KMS-11 (cell line): ENCODE data around the gene KPTN.

Experiments
- H2AFZ ChIP-seq: fragments of 200-600 bp; sonication (generic); 2 replicates; pipeline ENCODE4 v1.6.1; 2016; ENCODE audit warnings: antibody characterized with exemption, mixed run types, low read depth
- H3K27ac ChIP-seq: fragments of 200-600 bp; sonication (generic); 2 replicates; pipeline ENCODE4 v1.6.1; 2016; ENCODE audit warnings: mild to moderate bottlenecking, mixed run types
- H3K27me3 ChIP-seq: fragments of 200-600 bp; sonication (generic); 2 replicates; pipeline ENCODE4 v1.6.1; 2017; ENCODE audit warnings: mild to moderate bottlenecking, low read depth, mixed run types, moderate library complexity; ENCODE audit not compliant: insufficient read depth
- H3K36me3 ChIP-seq: fragments of 200-600 bp; sonication (generic); 2 replicates; pipeline ENCODE4 v1.6.1; 2017; ENCODE audit warnings: mild to moderate bottlenecking, mixed run types; ENCODE audit not compliant: insufficient read depth
- H3K4me1 ChIP-seq: fragments of 200-600 bp; sonication (generic); 2 replicates; pipeline ENCODE4 v1.6.1; 2016; ENCODE audit warnings: mild to moderate bottlenecking, low read depth, mixed run types; ENCODE audit not compliant: poor library complexity, severe bottlenecking
- H3K4me2 ChIP-seq: fragments of 200-600 bp; sonication (generic); 2 replicates; pipeline ENCODE4 v1.7.0; 2016; ENCODE audit warnings: mild to moderate bottlenecking, mixed run types
- H3K4me3 ChIP-seq: fragments of 200-600 bp; sonication (generic); IDR thresholded peaks from 2 replicates; pipeline ENCODE4 v1.6.1; 2017; ENCODE audit warnings: low read depth, low read length, mixed read lengths; ENCODE audit not compliant: insufficient read depth
- H3K79me2 ChIP-seq: fragments of 200-600 bp; sonication (generic); 2 replicates; pipeline ENCODE4 v1.6.1; 2016; ENCODE audit warnings: low read depth, mixed run types; ENCODE audit not compliant: insufficient read depth
- H3K9ac ChIP-seq: fragments of 200-600 bp; sonication (generic); 2 replicates; pipeline ENCODE4 v1.6.1; 2016; ENCODE audit warnings: mild to moderate bottlenecking, mixed run types
- H4K20me1 ChIP-seq: fragments of 200-600 bp; sonication (generic); 2 replicates; pipeline ENCODE4 v1.6.1; 2016; ENCODE audit warnings: mild to moderate bottlenecking, mixed run types; ENCODE audit not compliant: insufficient read depth
- CTCF ChIP-seq: fragments of 200-600 bp; sonication (generic); conservative IDR thresholded peaks from 2 replicates; pipeline ENCODE4 v1.6.1; 2017; ENCODE audit warnings: low read depth, mild to moderate bottlenecking, antibody characterized with exemption, low read length, moderate library complexity, mixed read lengths

Gene KPTN

GRCh38 chr19:47438793-47439220 is 45.2 kb downstream of the KPTN start:
- no peak overlapping the region for H3K27ac ChIP-seq
- no peak overlapping the region for H3K4me3 ChIP-seq
- no peaks in the 10 kb centered on the region for H4K20me1 ChIP-seq
- no peaks in the 10 kb centered on the region for H3K36me3 ChIP-seq
- no peaks in the 10 kb centered on the region for H3K79me2 ChIP-seq
- H3K9ac ChIP-seq = no peak overlapping the region
- peaks cover 12% of the 10 kb centered on the region for H3K4me1 ChIP-seq
- peaks cover 78% of the 10 kb centered on the region for H3K27me3 ChIP-seq
- H3K4me2 ChIP-seq = no peak overlapping the region
- TF ChIP-seq CTCF = no peak
- no peak overlapping the region for H2AFZ ChIP-seq

- peaks cover 17% of the 10 kb centered on the region for H3K4me1 ChIP-seq
- no peak for TF ChIP-seq CTCF
- no peak overlapping the region for H3K27ac ChIP-seq
- no peak overlapping the region for H2AFZ ChIP-seq
- no peak overlapping the region for H3K4me3 ChIP-seq
- H3K27me3 ChIP-seq = peaks cover 71% of the 10 kb centered on the region
- no peak overlapping the region for H3K4me2 ChIP-seq
- H3K36me3 ChIP-seq = no peaks in the 10 kb centered on the region
- H3K79me2 ChIP-seq = no peaks in the 10 kb centered on the region
- H3K9ac ChIP-seq = no peak overlapping the region
- no peaks in the 10 kb centered on the region for H4K20me1 ChIP-seq
These were observed 46.5 kb downstream of the KPTN start for GRCh38 chr19:47437500-47437899.

GRCh38 chr19:47436712-47437401 is 47.2 kb downstream of the KPTN start:
- Histone ChIP-seq H3K9ac (no peak overlapping the region), H3K27me3 (peaks cover 65% of the 10 kb centered on the region), H3K27ac (no peak overlapping the region), H3K36me3 (no peaks in the 10 kb centered on the region), H3K79me2 (no peaks in the 10 kb centered on the region), H3K4me2 (no peak overlapping the region), H3K4me3 (no peak overlapping the region), H2AFZ (no peak overlapping the region), H4K20me1 (no peaks in the 10 kb centered on the region), H3K4me1 (peaks cover 18% of the 10 kb centered on the region)
- TF ChIP-seq CTCF = peak; percentile 95

- no peak overlapping the region for H3K9ac ChIP-seq
- H3K4me3 ChIP-seq = no peak overlapping the region
- no peak overlapping the region for H3K27ac ChIP-seq
- H3K36me3 ChIP-seq = no peaks in the 10 kb centered on the region
- no peak overlapping the region for H3K4me2 ChIP-seq
- peaks cover 59% of the 10 kb centered on the region for H3K27me3 ChIP-seq
- no peaks in the 10 kb centered on the region for H3K79me2 ChIP-seq
- H3K4me1 ChIP-seq = peaks cover 18% of the 10 kb centered on the region
- H2AFZ ChIP-seq = no peak overlapping the region
- TF ChIP-seq CTCF = no peak
- H4K20me1 ChIP-seq = no peaks in the 10 kb centered on the region
These were observed 48.1 kb downstream of the KPTN start for GRCh38 chr19:47435883-47436417.
